ENCODE measurements around the gene HADH.
"Not testable (repeated sequence)": the region's sequence is repeated elsewhere in the genome, so short reads cannot be mapped to it uniquely, and the experiment has no call there.

HADH gene

GRCh38 chr4:107996949-107997788 lies 7.5 kb downstream of the HADH start:
- no peak for DNase-seq (ENCODE audit: low spot score)

GRCh38 chr4:107997794-107998193 lies 8.1 kb downstream of the HADH start:
- DNase-seq (ENCODE audit: low spot score) = no peak

- no peak for DNase-seq (ENCODE audit: low spot score)
Observed at GRCh38 chr4:107999932-108000539, 10.3 kb downstream of the HADH start.

- no peak for DNase-seq (ENCODE audit: low spot score)
Observed at GRCh38 chr4:108001540-108002135, 11.9 kb downstream of the HADH start.

- DNase-seq (ENCODE audit: low spot score) = no peak
Observed at GRCh38 chr4:108003982-108004515, 14.4 kb downstream of the HADH start.

GRCh38 chr4:108004646-108005045 lies 15.0 kb downstream of the HADH start:
- no peak for DNase-seq (ENCODE audit: low spot score)

- DNase-seq (ENCODE audit: low spot score) = no peak
Observed at GRCh38 chr4:108005807-108006206, 16.1 kb downstream of the HADH start.

- DNase-seq (ENCODE audit: low spot score) = no peak
Observed at GRCh38 chr4:108006361-108006760, 16.7 kb downstream of the HADH start.

- DNase-seq (ENCODE audit: low spot score) = no peak
Observed at GRCh38 chr4:108007984-108008383, 18.3 kb downstream of the HADH start.

- no peak for DNase-seq (ENCODE audit: low spot score)
Observed at GRCh38 chr4:108008721-108009120, 19.0 kb downstream of the HADH start.

- no peak for DNase-seq (ENCODE audit: low spot score)
Observed at GRCh38 chr4:108010167-108010566, 20.5 kb downstream of the HADH start.

- DNase-seq (ENCODE audit: low spot score) = not testable (repeated sequence)
Observed at GRCh38 chr4:108012382-108012781, 22.7 kb downstream of the HADH start.

- no peak for DNase-seq (ENCODE audit: low spot score)
Observed at GRCh38 chr4:108013327-108013726, 23.6 kb downstream of the HADH start.

- DNase-seq (ENCODE audit: low spot score) = no peak
Observed at GRCh38 chr4:108013955-108014354, 24.3 kb downstream of the HADH start.

GRCh38 chr4:108018040-108018883 lies 28.6 kb downstream of the HADH start:
- peak; percentile 84 for DNase-seq (ENCODE audit: low spot score)

GRCh38 chr4:108018884-108019187 lies 29.1 kb downstream of the HADH start:
- DNase-seq (ENCODE audit: low spot score) = no peak

GRCh38 chr4:108024085-108024877 lies 34.6 kb downstream of the HADH start:
- DNase-seq (ENCODE audit: low spot score) = no peak

- DNase-seq (ENCODE audit: low spot score) = no peak
Observed at GRCh38 chr4:108024878-108025165, 35.1 kb downstream of the HADH start.

- no peak for DNase-seq (ENCODE audit: low spot score)
Observed at GRCh38 chr4:108029016-108029720, 39.5 kb downstream of the HADH start.

GRCh38 chr4:108029731-108030130 lies 40.0 kb downstream of the HADH start:
- no peak for DNase-seq (ENCODE audit: low spot score)

- peak; percentile 55 for DNase-seq (ENCODE audit: low spot score)
Observed at GRCh38 chr4:108030332-108030731, 40.6 kb downstream of the HADH start.

Data from iPS-NIHi11 (cell line).